HG03520 (cell line): ENCODE measurements around the gene TOMM20.
"Not testable (repeated sequence)": the region's sequence is repeated elsewhere in the genome, so short reads cannot be mapped to it uniquely, and the experiment has no call there.

ENCODE experiments used
- ATAC-seq: cut with Tn5 transposase; IDR thresholded peaks from one replicate; pipeline ENCODE4 v1.9.1; 2021; ENCODE audit warnings: mild to moderate bottlenecking, moderate library complexity; ENCODE audit not compliant: unreplicated experiment

Gene TOMM20

GRCh38 chr1:235080297-235080657, 48.4 kb downstream of the TOMM20 start:
- ATAC-seq, result not testable (repeated sequence)

DNA sequence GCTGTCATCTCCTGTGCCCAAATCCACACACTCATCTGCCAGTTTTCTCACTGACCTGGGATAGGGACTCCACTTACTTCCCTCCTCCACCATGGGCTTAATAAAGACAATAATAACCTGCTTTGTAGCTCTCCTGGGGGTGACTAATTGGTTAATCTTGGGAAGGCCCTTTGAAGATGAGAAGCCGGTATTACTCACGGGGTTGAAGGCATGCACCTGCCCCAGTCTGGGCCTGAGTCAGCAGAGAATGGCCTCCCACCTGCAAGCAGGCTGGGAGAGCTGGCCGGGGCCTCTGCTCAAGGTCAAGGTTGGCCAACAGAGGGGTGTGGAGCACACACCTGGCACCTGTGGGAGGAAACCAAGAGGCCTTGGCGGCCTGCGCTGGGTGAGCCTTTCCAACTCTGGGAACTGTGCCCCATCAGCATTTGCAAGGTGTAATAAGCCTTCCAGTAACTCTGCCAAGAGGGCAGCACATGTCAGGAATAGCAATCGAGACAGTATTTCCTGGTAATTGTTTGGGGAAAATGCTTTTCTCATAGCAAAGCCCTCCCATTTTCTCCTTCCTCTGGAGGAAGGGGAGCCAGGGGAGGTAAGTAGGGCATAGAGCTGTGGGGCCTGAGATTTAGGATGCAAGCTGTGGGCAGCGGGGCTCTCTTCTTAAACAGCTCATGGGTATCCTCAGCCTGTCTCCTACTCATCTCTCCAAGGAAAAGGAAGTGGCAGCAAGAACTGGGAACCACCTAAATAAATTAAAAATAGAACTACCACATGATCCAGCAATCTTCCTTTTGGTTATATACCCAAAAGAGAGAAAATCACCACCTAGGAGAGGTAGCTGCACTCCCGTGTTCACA, 49.0 kb downstream of the TOMM20 start:
- ATAC-seq, result no peak

- ATAC-seq, result no peak
Measured at GRCh38 chr1:235078480-235079381, 49.9 kb downstream of the TOMM20 start.

DNA sequence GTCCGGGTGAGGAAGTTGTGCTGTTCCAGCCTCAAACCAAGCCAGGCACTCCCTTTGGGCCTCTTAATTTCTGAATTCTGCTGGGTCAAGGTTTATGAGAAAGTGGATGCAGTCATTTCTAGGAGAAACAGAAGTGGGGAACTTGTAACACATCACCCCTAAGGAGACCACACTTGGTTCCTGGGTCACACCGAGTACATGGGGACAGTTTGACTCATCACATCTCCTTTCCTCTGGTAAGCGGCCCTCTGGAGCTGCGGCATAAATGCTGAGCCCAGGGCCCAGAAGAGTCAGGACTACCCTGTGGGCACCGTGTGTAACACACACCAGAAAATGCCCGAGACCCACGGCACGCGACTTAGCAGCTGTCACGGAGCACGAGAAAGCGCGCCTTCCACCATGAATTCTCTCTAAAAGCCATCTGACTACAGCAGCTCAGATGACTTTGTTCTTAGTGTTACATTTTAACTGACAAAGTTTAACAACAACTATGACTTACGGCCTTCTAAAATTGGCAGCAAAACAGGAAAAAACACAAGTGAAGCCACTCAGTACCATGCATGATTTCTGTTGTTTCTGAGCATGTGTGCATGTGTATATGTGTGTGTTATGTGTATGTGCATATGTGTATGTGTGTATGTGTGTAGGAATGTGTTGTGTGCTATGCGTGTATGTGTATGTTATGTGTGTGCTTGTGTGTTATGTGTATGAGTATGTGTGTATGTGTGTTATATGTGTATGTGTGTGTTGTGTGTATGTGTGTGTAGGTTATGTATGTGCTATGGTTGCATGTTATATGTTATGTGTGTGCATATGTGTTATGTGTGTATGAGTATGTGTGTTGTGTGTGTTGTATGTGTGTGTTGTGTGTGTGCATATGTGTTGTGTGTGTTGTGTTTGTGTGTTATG, 50.8 kb downstream of the TOMM20 start:
- no peak for ATAC-seq

GRCh38 chr1:235077163-235077540, 51.5 kb downstream of the TOMM20 start:
- no peak for ATAC-seq

- ATAC-seq, result no peak
Measured at GRCh38 chr1:235076504-235077162, 52.0 kb downstream of the TOMM20 start.

- no peak for ATAC-seq
Measured at GRCh38 chr1:235075777-235076308, 52.8 kb downstream of the TOMM20 start.

- ATAC-seq, result peak; percentile 61
Measured at GRCh38 chr1:235075048-235075776, 53.4 kb downstream of the TOMM20 start.

DNA sequence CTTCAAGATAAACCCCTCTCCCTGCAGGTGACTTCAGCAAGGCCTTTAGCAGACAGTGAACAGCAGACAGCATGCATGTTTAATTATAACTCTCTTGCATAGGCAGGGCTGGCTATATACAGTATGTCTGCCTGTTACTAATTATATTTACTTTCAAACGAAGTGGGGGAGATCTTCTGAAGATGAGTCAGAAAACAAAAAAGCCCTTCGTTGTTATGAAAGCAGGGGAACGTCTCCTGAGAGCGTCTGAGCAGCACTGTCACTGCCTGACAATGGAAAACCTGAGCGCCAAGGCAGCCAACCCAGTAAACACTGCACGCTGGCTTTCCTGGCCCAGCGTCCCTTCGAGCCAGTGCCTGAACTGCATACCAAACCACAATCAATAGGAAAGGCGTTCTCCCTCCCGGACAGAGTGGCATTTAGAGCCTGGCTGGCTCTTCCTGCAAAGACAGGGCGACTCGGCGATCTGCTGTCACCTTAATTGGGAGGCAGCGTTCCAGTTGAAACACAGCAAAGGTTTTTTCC, 54.1 kb downstream of the TOMM20 start:
- ATAC-seq, result peak; percentile 36

- no peak for ATAC-seq
Measured at GRCh38 chr1:235073968-235074522, 54.6 kb downstream of the TOMM20 start.

GRCh38 chr1:235073331-235073967, 55.2 kb downstream of the TOMM20 start:
- ATAC-seq, result no peak

- ATAC-seq, result not testable (repeated sequence)
Measured at GRCh38 chr1:235072577-235072976, 56.1 kb downstream of the TOMM20 start.

- ATAC-seq, result no peak
Measured at GRCh38 chr1:235072096-235072495, 56.5 kb downstream of the TOMM20 start.

DNA sequence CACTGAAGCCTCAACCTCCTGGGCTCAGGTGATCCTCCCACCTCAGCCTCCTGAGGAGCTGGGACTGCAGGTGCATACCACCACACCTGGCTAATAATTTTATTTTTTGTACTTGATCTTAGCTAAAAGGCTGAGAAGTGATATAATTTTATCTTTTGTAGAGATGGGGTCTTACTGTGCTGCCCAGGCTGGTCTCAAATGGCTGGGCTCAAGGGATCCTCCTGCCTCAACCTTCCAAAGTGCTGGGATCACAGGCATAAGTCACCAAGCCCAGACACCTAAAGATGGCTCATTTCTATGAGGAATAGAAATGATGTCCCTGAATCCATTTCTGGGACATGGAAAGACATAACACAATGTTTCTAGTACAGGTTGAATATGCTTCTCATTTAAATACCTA, 57.8 kb downstream of the TOMM20 start:
- no peak for ATAC-seq

- no peak for ATAC-seq
Measured at GRCh38 chr1:235069577-235070563, 58.8 kb downstream of the TOMM20 start.

DNA sequence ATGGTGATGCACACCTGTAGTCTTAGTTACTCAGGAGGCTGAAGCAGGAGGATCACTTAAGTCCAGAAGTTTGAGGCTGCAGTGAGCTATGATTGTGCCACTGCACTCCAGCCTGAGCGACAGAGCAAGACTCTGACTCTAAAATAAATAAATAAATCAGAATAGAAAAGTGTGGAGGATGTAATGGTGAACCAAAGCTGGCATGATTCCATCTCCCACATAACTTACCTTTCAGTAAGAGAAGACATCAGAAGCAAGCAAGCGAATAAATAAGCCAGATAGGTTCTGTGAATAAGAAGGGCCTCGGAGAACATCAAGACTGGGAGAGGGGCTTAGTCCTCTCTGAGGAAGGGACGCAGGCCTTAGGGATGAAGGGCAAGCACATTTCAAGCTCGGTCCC, 59.5 kb downstream of the TOMM20 start:
- ATAC-seq, result no peak
